Measurements from ENCODE around the gene RNF180.

GRCh38 chr5:64213011-64213410, 47.4 kb downstream of the RNF180 start:
- TF ChIP-seq E2F2 (CRISPR knock-in tag; IDR thresholded peaks at IDR 0.05; ENCODE audit: borderline replicate concordance), result no peak
- no peak for TF ChIP-seq ARNTL (CRISPR knock-in tag; IDR thresholded peaks at IDR 0.05)
- no peak for TF ChIP-seq CTCF (CRISPR knock-in tag; IDR thresholded peaks at IDR 0.05)
- TF ChIP-seq HDAC6 (IDR thresholded peaks at IDR 0.05; ENCODE audit: low read depth, low read length), result no peak

Data from HepG2 (cell line).